Panc1 (cell line): ENCODE measurements around the gene RPAP2. TPM values are rescaled to one million over a fixed set of nuclear protein-coding genes. Genes with fewer than 3 reads are reported as not detected.

Source experiments
- ATAC-seq: fragments of 200-7000 bp; cut with Tn5 transposase; 2 replicates; pipeline ENCODE4 v1.9.1; 2020; ENCODE audit warnings: mild to moderate bottlenecking, moderate library complexity
- BruUV-seq: library from RNA; stranded (reverse); fragments of 400-500 nt; replicated peaks from 2 replicates; lab custom pipeline; 2021; lab: Mats Ljungman, UMichigan
- CTCF ChIA-PET: fragments of 300-600 bp; sonication (Branson Sonifier 250); formaldehyde crosslinking; loops from one replicate; lab custom pipeline; 2022; ENCODE audit warnings: antibody characterized with exemption; lab: Charles Lee
- POLR2A ChIA-PET: fragments of 300-600 bp; sonication (Branson Sonifier 250); formaldehyde crosslinking; loops from one replicate; lab custom pipeline; 2022; ENCODE audit warnings: antibody characterized with exemption; lab: Charles Lee
- DNase-seq: peaks from one replicate; pipeline ENCODE4 v3.0.0-alpha.2; 2010; ENCODE audit warnings: low read depth, low spot score
- H3K27ac ChIP-seq: 2 replicates; pipeline ENCODE4 v1.5.1; 2011; ENCODE audit warnings: mild to moderate bottlenecking, low read length, inconsistent platforms
- H3K27me3 ChIP-seq: fragments of 200-500 bp; sonication (Bioruptor generic); 2 replicates; pipeline ENCODE4 v1.6.0; 2014; ENCODE audit warnings: low read length, inconsistent platforms; ENCODE audit not compliant: control insufficient read depth, insufficient read depth
- H3K36me3 ChIP-seq: fragments of 200-500 bp; sonication (Bioruptor generic); 2 replicates; pipeline ENCODE4 v1.5.1; 2014; ENCODE audit warnings: inconsistent platforms, mild to moderate bottlenecking, low read length, moderate library complexity; ENCODE audit not compliant: control insufficient read depth, insufficient read depth
- H3K4me1 ChIP-seq: 2 replicates; pipeline ENCODE4 v1.5.1; 2011; ENCODE audit warnings: inconsistent platforms, mild to moderate bottlenecking, low read length, moderate library complexity; ENCODE audit not compliant: control insufficient read depth, insufficient read depth
- H3K4me3 ChIP-seq, 2 experiments: 2 replicates each; pipeline ENCODE4 v1.5.1; 2011 to 2012; ENCODE audit warnings: low read depth in 2 of 2, low read length in 2 of 2, mild to moderate bottlenecking in 2 of 2, inconsistent platforms in 1 of 2, moderate library complexity in 1 of 2
- H3K9me3 ChIP-seq: fragments of 200-500 bp; sonication (Bioruptor generic); 2 replicates; pipeline ENCODE4 v1.5.1; 2014; ENCODE audit warnings: low read depth, mild to moderate bottlenecking, inconsistent platforms, low read length, moderate library complexity; ENCODE audit not compliant: control insufficient read depth, insufficient read depth
- POLR2AphosphoS5 ChIP-seq: IDR thresholded peaks from 2 replicates; pipeline ENCODE4 v1.6.1; 2012; ENCODE audit warnings: mild to moderate bottlenecking, low read depth, low read length, moderate library complexity
- SIN3A ChIP-seq: IDR thresholded peaks from 2 replicates; pipeline ENCODE4 v1.6.1; 2012; ENCODE audit warnings: low read depth, mild to moderate bottlenecking, low read length, moderate library complexity, borderline replicate concordance; ENCODE audit not compliant: insufficient read depth
- TCF7L2 ChIP-seq: IDR thresholded peaks from 2 replicates; pipeline ENCODE4 v1.6.1; 2011; ENCODE audit warnings: mild to moderate bottlenecking, low read depth, low read length, inconsistent platforms
- in situ Hi-C: cut with HindIII; loops from 2 replicates; pipeline ENCODE4 v1.10.0; 2016; ENCODE audit warnings: low sequenced_read_pairs, low pct_unique_long_range_greater_than_20kb
- intact Hi-C: fragments of 100-400 bp; cut with micrococcal nuclease; formaldehyde crosslinking; loops from one replicate; pipeline ENCODE4 v1.10.0; 2022; ENCODE audit not compliant: unreplicated experiment
- total RNA-seq: library from RNA; stranded (reverse); gene quantifications from one replicate; pipeline ENCODE4 v1.2.1, GENCODE V29; 2021; ENCODE audit not compliant: unreplicated experiment
- TF ChIP-seq, protein P1 (sequence below): fragments of 450-650 bp; IDR thresholded peaks from 2 replicates; pipeline ENCODE4 v1.5.1; 2017; ENCODE audit warnings: mild to moderate bottlenecking
- TF ChIP-seq, protein P2 (sequence below), 2 experiments: IDR thresholded peaks; 2 replicates each; pipeline ENCODE4 v1.6.1; 2011 to 2012; ENCODE audit warnings: low read depth in 2 of 2, control low read depth in 1 of 2, low read length in 1 of 2, mild to moderate bottlenecking in 1 of 2, moderate library complexity in 1 of 2; ENCODE audit not compliant: insufficient read depth in 1 of 2

Gene RPAP2
- total RNA-seq, 1 experiment from 2014 or later, result 16.3 TPM

DNA sequence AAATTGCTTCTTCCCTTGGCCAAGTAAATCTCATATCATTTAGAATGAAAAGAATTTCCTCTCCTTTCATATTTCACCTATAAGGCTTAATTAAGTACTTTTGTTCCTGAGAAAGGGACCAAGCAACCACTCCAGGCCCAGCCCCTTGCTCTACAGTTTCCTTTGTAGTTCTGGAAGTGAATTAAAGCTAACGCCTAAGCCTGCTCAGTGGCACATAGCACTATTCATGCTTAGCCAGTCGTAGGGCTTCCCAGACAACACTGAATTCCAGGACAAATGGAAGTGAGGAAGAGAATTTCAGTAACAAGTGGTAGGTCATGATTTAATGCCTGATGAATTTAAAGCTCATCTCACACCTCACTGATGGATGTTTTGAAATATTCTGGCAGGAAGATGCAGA, 73.3 kb downstream of the RPAP2 start:
- no peaks in the 10 kb centered on the region for H3K27me3 ChIP-seq
- H3K4me1 ChIP-seq, result no peaks in the 10 kb centered on the region
- intact Hi-C loops, result no loop called here
- no peak overlapping the region for H3K4me3 ChIP-seq
- no peak overlapping the region for H3K27ac ChIP-seq
- in situ Hi-C loops, result no loop called here
- TF ChIP-seq, protein P1, sequence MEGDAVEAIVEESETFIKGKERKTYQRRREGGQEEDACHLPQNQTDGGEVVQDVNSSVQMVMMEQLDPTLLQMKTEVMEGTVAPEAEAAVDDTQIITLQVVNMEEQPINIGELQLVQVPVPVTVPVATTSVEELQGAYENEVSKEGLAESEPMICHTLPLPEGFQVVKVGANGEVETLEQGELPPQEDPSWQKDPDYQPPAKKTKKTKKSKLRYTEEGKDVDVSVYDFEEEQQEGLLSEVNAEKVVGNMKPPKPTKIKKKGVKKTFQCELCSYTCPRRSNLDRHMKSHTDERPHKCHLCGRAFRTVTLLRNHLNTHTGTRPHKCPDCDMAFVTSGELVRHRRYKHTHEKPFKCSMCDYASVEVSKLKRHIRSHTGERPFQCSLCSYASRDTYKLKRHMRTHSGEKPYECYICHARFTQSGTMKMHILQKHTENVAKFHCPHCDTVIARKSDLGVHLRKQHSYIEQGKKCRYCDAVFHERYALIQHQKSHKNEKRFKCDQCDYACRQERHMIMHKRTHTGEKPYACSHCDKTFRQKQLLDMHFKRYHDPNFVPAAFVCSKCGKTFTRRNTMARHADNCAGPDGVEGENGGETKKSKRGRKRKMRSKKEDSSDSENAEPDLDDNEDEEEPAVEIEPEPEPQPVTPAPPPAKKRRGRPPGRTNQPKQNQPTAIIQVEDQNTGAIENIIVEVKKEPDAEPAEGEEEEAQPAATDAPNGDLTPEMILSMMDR, result no peak
- TF ChIP-seq, protein P2, sequence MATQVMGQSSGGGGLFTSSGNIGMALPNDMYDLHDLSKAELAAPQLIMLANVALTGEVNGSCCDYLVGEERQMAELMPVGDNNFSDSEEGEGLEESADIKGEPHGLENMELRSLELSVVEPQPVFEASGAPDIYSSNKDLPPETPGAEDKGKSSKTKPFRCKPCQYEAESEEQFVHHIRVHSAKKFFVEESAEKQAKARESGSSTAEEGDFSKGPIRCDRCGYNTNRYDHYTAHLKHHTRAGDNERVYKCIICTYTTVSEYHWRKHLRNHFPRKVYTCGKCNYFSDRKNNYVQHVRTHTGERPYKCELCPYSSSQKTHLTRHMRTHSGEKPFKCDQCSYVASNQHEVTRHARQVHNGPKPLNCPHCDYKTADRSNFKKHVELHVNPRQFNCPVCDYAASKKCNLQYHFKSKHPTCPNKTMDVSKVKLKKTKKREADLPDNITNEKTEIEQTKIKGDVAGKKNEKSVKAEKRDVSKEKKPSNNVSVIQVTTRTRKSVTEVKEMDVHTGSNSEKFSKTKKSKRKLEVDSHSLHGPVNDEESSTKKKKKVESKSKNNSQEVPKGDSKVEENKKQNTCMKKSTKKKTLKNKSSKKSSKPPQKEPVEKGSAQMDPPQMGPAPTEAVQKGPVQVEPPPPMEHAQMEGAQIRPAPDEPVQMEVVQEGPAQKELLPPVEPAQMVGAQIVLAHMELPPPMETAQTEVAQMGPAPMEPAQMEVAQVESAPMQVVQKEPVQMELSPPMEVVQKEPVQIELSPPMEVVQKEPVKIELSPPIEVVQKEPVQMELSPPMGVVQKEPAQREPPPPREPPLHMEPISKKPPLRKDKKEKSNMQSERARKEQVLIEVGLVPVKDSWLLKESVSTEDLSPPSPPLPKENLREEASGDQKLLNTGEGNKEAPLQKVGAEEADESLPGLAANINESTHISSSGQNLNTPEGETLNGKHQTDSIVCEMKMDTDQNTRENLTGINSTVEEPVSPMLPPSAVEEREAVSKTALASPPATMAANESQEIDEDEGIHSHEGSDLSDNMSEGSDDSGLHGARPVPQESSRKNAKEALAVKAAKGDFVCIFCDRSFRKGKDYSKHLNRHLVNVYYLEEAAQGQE (IDR thresholded peaks at IDR 0.05; ENCODE audit: insufficient read depth in 1 of 2, low read depth in 2 of 2, low read length in 1 of 2), result no peak
- TF ChIP-seq TCF7L2, result no peak
- no peak for TF ChIP-seq SIN3A
- no peak for TF ChIP-seq POLR2AphosphoS5
- ATAC-seq, result no peak
- H3K36me3 ChIP-seq, result no peaks in the 10 kb centered on the region; the same call in 1 of the 2 replicates
- ChIA-PET CTCF (interaction anchor here (0.6 kb wide), 1 partner anchor 377 kb away, joined by 3 read pairs; no protein-coding TSS in a partner anchor), POLR2A (no interaction called here)
- DNase-seq, result no peak
- BruUV-seq, result no TSS peak
- no peaks in the 10 kb centered on the region for H3K9me3 ChIP-seq

DNA sequence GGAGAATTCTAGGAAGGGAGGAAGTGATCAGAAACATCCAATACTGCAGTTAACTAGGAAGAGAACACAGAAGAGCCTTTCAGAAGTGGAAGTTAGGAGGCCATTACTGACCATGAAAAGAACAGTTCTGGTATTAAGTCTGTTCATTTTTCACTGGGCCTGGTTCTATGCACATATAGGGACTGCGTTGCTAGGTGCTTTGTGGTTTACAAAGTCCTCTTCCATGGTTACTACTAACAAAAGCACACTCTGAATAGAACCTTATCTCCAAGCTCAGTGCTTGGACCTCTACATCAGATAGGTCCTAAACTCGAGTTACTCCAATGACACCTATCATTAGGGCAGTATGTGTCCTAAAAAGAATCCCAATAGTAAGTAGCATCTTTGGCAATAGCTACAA, 75.4 kb downstream of the RPAP2 start:
- H3K4me3 ChIP-seq, result no peak overlapping the region
- H3K4me1 ChIP-seq, result no peaks in the 10 kb centered on the region
- no peak for DNase-seq
- POLR2A ChIA-PET, result no interaction called here
- H3K9me3 ChIP-seq, result no peaks in the 10 kb centered on the region
- TF ChIP-seq TCF7L2 (no peak), SIN3A (no peak), POLR2AphosphoS5 (no peak)
- TF ChIP-seq, protein P2 (IDR thresholded peaks at IDR 0.05; ENCODE audit: insufficient read depth in 1 of 2, low read depth in 2 of 2, low read length in 1 of 2), result no peak
- TF ChIP-seq, protein P1, result no peak
- no TSS peak for BruUV-seq
- ATAC-seq, result no peak
- intact Hi-C loops, result no loop called here
- H3K27ac ChIP-seq, result no peak overlapping the region
- in situ Hi-C loops, result no loop called here
- CTCF ChIA-PET, result no interaction called here
- H3K27me3 ChIP-seq, result no peaks in the 10 kb centered on the region
- H3K36me3 ChIP-seq, result no peaks in the 10 kb centered on the region; the same call in 1 of the 2 replicates
